Neural cell (in vitro differentiated cells): ENCODE results near the gene ACOX3. TPM values are rescaled to one million over a fixed set of nuclear protein-coding genes. Genes with fewer than 3 reads are reported as not detected.

Experiments used
- H2AFZ ChIP-seq: fragments of 200-600, 300-800 bp; sonication (generic), shearing (Covaris generic); 2 replicates; pipeline ENCODE4 v1.6.0; 2014; ENCODE audit warnings: low read depth, mild to moderate bottlenecking, antibody characterized with exemption, low read length, moderate library complexity
- H3F3A ChIP-seq: fragments of 200-600 bp; shearing (Covaris generic); 2 replicates; pipeline ENCODE4 v1.6.1; 2016; ENCODE audit warnings: mild to moderate bottlenecking, moderate library complexity, mixed read lengths, antibody characterized with exemption, low read length; ENCODE audit not compliant: insufficient read depth, poor library complexity, severe bottlenecking
- H3K27ac ChIP-seq: fragments of 200-600, 300-800 bp; sonication (generic), shearing (Covaris generic); 2 replicates; pipeline ENCODE4 v1.5.1; 2014; ENCODE audit warnings: mild to moderate bottlenecking, low read length, moderate library complexity
- H3K27me3 ChIP-seq: fragments of 300-800, 200-600 bp; sonication (generic), shearing (Covaris generic); 2 replicates; pipeline ENCODE4 v1.6.0; 2014; ENCODE audit warnings: mild to moderate bottlenecking, low read depth, low read length, moderate library complexity; ENCODE audit not compliant: insufficient read depth
- H3K36me3 ChIP-seq: fragments of 300-800, 200-600 bp; sonication (generic), shearing (Covaris generic); 2 replicates; pipeline ENCODE4 v1.5.1; 2014; ENCODE audit warnings: mild to moderate bottlenecking, antibody characterized with exemption, low read length, moderate library complexity; ENCODE audit not compliant: insufficient read depth
- H3K4me2 ChIP-seq: fragments of 300-800, 200-600 bp; sonication (generic), shearing (Covaris generic); 2 replicates; pipeline ENCODE4 v1.6.0; 2014; ENCODE audit warnings: mild to moderate bottlenecking, low read length
- H3K4me3 ChIP-seq: fragments of 300-800, 200-600 bp; sonication (generic), shearing (Covaris generic); 2 replicates; pipeline ENCODE4 v1.5.1; 2014; ENCODE audit warnings: mild to moderate bottlenecking, low read length, moderate library complexity
- H3K79me2 ChIP-seq: fragments of 200-600 bp; shearing (Covaris generic); replicated peaks from 2 replicates; pipeline ENCODE4 v1.6.0; 2014; ENCODE audit warnings: mild to moderate bottlenecking, low read length, moderate library complexity; ENCODE audit not compliant: insufficient read depth
- H3K9ac ChIP-seq: fragments of 300-800, 200-600 bp; sonication (generic), shearing (Covaris generic); 2 replicates; pipeline ENCODE4 v1.6.1; 2016; ENCODE audit warnings: mild to moderate bottlenecking, low read length, mixed read lengths
- H3K9me2 ChIP-seq: fragments of 200-600 bp; shearing (Covaris generic); 2 replicates; pipeline ENCODE4 v1.6.1; 2016; ENCODE audit warnings: mild to moderate bottlenecking, low read length, mixed read lengths; ENCODE audit not compliant: insufficient read depth
- H3K9me3 ChIP-seq: fragments of 200-600, 300-800 bp; sonication (generic), shearing (Covaris generic); 2 replicates; pipeline ENCODE4 v1.6.1; 2016; ENCODE audit warnings: mild to moderate bottlenecking, mixed run types, low read length, moderate library complexity, mixed read lengths
- H4K20me1 ChIP-seq: fragments of 200-600 bp; shearing (Covaris generic); 2 replicates; pipeline ENCODE4 v1.6.1; 2016; ENCODE audit warnings: mild to moderate bottlenecking, mixed run types; ENCODE audit not compliant: insufficient read depth
- CTCF ChIP-seq: fragments of 450-650 bp; IDR thresholded peaks from 2 replicates; pipeline ENCODE4 v1.5.1; 2014; ENCODE audit warnings: antibody characterized with exemption, mild to moderate bottlenecking, moderate library complexity; ENCODE audit not compliant: poor library complexity, severe bottlenecking
- EP300 ChIP-seq: fragments of 450-650 bp; conservative IDR thresholded peaks from 2 replicates; pipeline ENCODE4 v1.6.1; 2014; ENCODE audit warnings: antibody characterized with exemption, mild to moderate bottlenecking, moderate library complexity; ENCODE audit not compliant: poor library complexity, severe bottlenecking
- EZH2 ChIP-seq: fragments of 200-600, 300-800 bp; shearing (Covaris generic), sonication (generic); IDR thresholded peaks from 2 replicates; pipeline ENCODE4 v1.6.1; 2014; ENCODE audit warnings: antibody characterized with exemption, low read length, borderline replicate concordance, mild to moderate bottlenecking; ENCODE audit not compliant: insufficient read depth, poor library complexity, severe bottlenecking
- MXI1 ChIP-seq: fragments of 450-650 bp; conservative IDR thresholded peaks from 2 replicates; pipeline ENCODE4 v1.6.1; 2014; ENCODE audit warnings: antibody characterized with exemption, mild to moderate bottlenecking; ENCODE audit not compliant: poor library complexity, severe bottlenecking
- POLR2AphosphoS5 ChIP-seq: IDR thresholded peaks from 2 replicates; pipeline ENCODE4 v1.6.1; 2012
- RAD21 ChIP-seq: fragments of 450-650 bp; conservative IDR thresholded peaks from 2 replicates; pipeline ENCODE4 v1.6.1; 2014; ENCODE audit warnings: antibody characterized with exemption, mild to moderate bottlenecking, moderate library complexity
- REST ChIP-seq: IDR thresholded peaks from 2 replicates; pipeline ENCODE4 v1.6.1; 2012; ENCODE audit warnings: borderline replicate concordance
- SMC3 ChIP-seq: fragments of 450-650 bp; conservative IDR thresholded peaks from 2 replicates; pipeline ENCODE4 v1.6.1; 2014; ENCODE audit warnings: antibody characterized with exemption, mild to moderate bottlenecking, moderate library complexity; ENCODE audit not compliant: poor library complexity
- TAF1 ChIP-seq: IDR thresholded peaks from 2 replicates; pipeline ENCODE4 v1.6.1; 2012; ENCODE audit warnings: low read depth
- polyA plus RNA-seq: library from polyadenylated mRNA; depleted of rRNA; stranded (reverse); fragments of >200 nt; gene quantifications from 2 replicates; pipeline ENCODE4 v1.2.3, GENCODE V29; 2014

The ACOX3 gene
- polyA plus RNA-seq, 1 donor from 2014 or later: 13.2 TPM

DNA sequence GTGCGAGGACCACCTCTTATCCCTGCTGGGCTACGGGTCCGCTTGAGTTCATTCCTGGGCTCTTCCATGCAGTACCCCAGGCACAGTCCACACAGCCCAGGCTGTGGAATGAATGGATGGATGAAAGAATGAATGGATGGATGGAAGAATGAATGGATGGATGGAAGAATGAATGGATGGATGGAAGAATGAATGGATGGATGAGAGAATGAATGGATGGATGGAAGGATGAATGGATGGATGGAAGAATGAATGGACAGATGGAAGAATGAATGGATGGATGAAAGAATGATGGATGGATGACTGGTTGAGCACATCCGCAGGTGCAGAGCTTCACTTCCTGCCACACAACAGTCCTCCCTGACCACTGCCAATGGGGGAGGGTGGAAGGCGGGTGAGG lies 28.2 kb downstream of the ACOX3 start:
- no peak overlapping the region for H3K4me2 ChIP-seq
- H3F3A ChIP-seq: no peaks in the 10 kb centered on the region
- TF ChIP-seq CTCF: no peak
- H3K9ac ChIP-seq: no peak overlapping the region
- H3K27ac ChIP-seq: no peak overlapping the region
- no peaks in the 10 kb centered on the region for H3K9me3 ChIP-seq
- no peaks in the 10 kb centered on the region for H3K36me3 ChIP-seq
- no peaks in the 10 kb centered on the region for H3K79me2 ChIP-seq
- no peaks in the 10 kb centered on the region for H3K27me3 ChIP-seq
- no peaks in the 10 kb centered on the region for H4K20me1 ChIP-seq
- H2AFZ ChIP-seq: no peak overlapping the region
- no peaks in the 10 kb centered on the region for H3K9me2 ChIP-seq
- no peak overlapping the region for H3K4me3 ChIP-seq

- Histone ChIP-seq H3F3A (no peaks in the 10 kb centered on the region), H3K36me3 (no peaks in the 10 kb centered on the region), H3K27ac (no peak overlapping the region), H4K20me1 (no peaks in the 10 kb centered on the region), H3K9me2 (no peaks in the 10 kb centered on the region), H2AFZ (no peak overlapping the region), H3K27me3 (no peaks in the 10 kb centered on the region), H3K9ac (no peak overlapping the region), H3K79me2 (no peaks in the 10 kb centered on the region), H3K4me3 (no peak overlapping the region), H3K9me3 (no peaks in the 10 kb centered on the region), H3K4me2 (no peak overlapping the region)
- TF ChIP-seq CTCF (no peak), REST (no peak), EP300 (no peak), TAF1 (no peak), MXI1 (no peak), SMC3 (no peak), RAD21 (no peak), POLR2AphosphoS5 (no peak), EZH2 (no peak)
Measured at GRCh38 chr4:8411351-8412180, 29.0 kb downstream of the ACOX3 start.
